ENCODE data around the gene TLDC2.
A peak's percentile ranks its signal among the peaks of the same experiment; 100 is the strongest.

GRCh38 chr20:36919715-36920333 is 43.9 kb downstream of the TLDC2 start:
- peak; percentile 84 to 85 for TF ChIP-seq CTCF (IDR thresholded peaks at IDR 0.05)
- TF ChIP-seq POLR2A (IDR thresholded peaks at IDR 0.05) = no peak
- TF ChIP-seq EP300 (IDR thresholded peaks at IDR 0.05) = no peak
- TF ChIP-seq POLR2AphosphoS5 (IDR thresholded peaks at IDR 0.05) = no peak
